ENCODE results near the gene TAT. TPM values are rescaled to one million over a fixed set of nuclear protein-coding genes. Genes with fewer than 3 reads are reported as not detected.
A peak's percentile ranks its signal among the peaks of the same experiment; 100 is the strongest.
"Not testable (repeated sequence)": the region's sequence is repeated elsewhere in the genome, so short reads cannot be mapped to it uniquely, and the experiment has no call there.

The TAT gene
- 0.13 TPM for total RNA-seq
- long read RNA-seq = 0 reads

GRCh38 chr16:71576971-71577370, at the start of gene TAT:
TAT (minus strand) TSS chr16:71577092; CDS start chr16:71576415, 677 bp downstream.
- intact Hi-C loops (cut with DNase I) = no loop called here
- ATAC-seq (ENCODE audit: poor library complexity) (no peak), DNase-seq (no peak)

DNA sequence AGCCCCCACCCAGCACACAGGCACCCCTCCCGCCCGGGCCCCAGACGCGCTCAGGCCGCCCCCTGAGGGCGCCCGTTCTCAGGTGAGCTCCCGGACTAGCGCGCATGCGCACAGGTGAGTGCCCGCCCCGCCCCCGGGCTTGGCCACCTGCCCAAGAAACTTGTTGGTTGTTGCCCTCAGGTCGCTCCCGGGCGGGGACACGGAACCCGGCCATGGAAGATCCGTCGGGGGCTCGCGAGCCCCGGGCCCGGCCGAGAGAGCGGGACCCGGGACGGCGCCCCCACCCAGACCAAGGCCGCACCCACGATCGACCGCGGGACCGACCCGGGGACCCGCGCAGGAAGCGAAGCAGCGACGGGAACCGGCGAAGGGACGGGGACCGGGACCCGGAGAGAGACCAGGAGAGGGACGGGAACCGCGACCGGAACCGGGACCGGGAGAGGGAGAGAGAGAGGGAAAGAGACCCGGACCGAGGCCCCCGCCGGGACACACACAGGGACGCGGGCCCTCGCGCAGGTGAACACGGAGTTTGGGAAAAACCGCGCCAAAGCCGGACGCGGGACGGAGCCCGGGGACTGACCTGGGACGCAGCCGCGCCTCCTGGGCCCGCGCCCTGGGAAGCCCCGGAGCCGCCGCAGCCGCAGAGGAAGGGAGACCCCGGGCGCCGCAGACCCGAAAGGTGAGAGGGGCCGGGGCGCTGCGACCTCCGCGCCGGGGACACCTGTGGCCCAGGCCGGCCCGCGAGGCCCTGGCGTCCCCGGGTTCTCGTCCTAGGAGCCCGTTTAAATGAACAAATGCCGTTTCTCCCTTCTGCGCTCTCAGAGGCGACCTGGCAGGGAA, 49.3 kb upstream of the TAT start, which contains the start of gene MARVELD3:
MARVELD3 (plus strand) TSS at position 167 of the 840 bp plus-strand sequence; CDS start at position 213, 46 bp downstream.
- ATAC-seq (ENCODE audit: poor library complexity) = no peak
- intact Hi-C loops (cut with DNase I) = no loop called here

GRCh38 chr16:71625113-71625850, 48.4 kb upstream of the TAT start:
- ATAC-seq (ENCODE audit: poor library complexity) (no peak), DNase-seq (no peak)
- intact Hi-C loops (cut with DNase I) = no loop called here

More for the DNA sequence above, 49.3 kb upstream of the TAT start, which contains the start of gene MARVELD3:
- peak; percentile 46 for DNase-seq

GRCh38 chr16:71623597-71623996, 46.7 kb upstream of the TAT start:
- DNase-seq (no peak), ATAC-seq (ENCODE audit: poor library complexity) (no peak)
- intact Hi-C loops (cut with DNase I) = no loop called here

DNA sequence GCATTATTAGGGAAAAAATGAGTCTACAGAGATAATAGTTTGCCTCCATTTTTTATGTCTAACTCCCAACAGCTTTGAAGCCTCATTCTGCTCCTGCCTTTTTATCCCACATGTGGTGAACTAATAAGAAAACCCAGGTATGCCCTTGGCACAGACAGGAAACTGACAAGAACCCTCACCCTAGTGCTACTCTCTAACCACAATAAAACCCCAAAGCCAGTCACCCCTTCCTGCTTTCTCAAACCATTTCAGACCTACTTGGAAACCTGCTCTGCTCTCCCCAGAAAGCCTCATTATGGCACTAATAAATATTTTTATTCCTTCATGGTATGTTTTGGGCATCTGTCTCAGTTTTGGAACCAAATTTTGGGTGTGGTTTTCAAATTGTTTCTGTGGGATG, 45.2 kb upstream of the TAT start:
- ATAC-seq (ENCODE audit: poor library complexity) (no peak), DNase-seq (no peak)
- intact Hi-C loops (cut with DNase I) = no loop called here

DNA sequence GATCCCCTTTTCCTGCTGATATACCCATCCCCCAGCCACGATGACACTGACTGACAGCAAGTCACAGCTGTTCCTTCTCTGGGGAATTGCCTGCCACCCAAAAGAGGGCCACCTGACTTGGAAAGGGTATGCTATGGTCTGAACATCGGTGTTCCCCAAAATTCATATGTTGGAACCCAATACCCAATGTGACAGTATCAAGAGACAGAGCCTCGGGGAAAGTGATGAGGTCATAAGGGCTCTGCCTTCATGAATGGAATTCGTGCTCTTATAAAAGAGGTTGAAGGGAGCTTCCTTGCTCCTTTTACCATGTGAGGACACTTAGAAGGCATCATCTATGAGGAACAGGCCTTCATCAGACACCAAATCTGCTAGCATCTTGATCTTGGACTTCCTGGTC, 41.5 kb upstream of the TAT start:
- ATAC-seq (ENCODE audit: poor library complexity) (no peak), DNase-seq (no peak)
- intact Hi-C loops (cut with DNase I) = no loop called here

- not testable (repeated sequence) for ATAC-seq (ENCODE audit: poor library complexity)
- intact Hi-C loops (cut with DNase I) = loop anchor here (5.0 kb wide), 1 partner anchor 203 kb away; no protein-coding TSS in a partner anchor
Observed at GRCh38 chr16:71614956-71615355, 38.1 kb upstream of the TAT start.

DNA sequence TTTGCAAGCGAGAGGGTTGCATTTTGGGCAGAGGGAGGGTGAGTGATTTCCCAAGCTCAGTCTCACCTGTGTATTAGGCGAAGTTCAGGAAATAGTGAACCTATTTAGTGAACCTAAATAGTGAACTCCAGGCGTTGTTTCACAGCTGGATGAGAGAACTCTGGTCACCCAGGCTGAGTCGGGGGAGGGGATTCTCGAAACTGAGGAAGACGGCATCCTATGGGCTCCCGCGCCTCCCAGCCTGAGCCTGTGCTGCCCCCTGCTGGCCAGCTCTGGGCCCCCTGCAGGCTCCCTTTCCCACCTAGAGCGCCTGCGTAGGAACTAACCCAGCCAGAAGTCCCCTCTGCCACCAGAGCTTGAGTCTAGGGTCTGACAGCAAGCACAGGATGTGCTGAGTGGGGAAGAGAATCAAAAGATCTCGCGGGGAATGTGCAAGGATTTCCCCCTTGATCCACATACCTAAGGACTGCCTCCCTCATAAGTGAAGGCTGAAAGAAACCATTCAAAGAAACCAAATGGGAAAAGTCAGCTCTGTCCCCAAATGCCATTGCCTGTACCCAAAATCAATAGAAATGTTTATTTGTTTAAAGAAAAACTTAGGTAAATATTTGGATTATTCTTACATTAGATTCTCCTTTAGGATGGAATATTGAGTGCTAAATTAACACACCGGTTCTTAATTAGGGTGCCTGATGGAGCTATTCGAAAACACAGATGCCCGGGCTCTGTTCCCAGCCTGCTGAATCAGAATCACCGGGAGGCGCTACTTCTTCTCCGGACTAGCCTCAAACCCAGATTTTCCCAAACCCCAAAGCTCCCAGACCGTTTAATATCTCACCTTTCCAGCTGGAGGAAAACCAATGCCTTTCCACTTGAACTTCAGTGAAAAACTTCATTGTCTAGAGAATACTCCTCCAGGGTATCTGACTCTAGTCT, 34.3 kb upstream of the TAT start:
- DNase-seq = peak; percentile 67
- ATAC-seq (ENCODE audit: poor library complexity) = peak; percentile 75
- intact Hi-C loops (cut with DNase I) = loop anchor here (5.0 kb wide), 1 partner anchor 199 kb away; no protein-coding TSS in a partner anchor

More at GRCh38 chr16:71614956-71615355, 38.1 kb upstream of the TAT start:
- DNase-seq = not testable (repeated sequence)

DNA sequence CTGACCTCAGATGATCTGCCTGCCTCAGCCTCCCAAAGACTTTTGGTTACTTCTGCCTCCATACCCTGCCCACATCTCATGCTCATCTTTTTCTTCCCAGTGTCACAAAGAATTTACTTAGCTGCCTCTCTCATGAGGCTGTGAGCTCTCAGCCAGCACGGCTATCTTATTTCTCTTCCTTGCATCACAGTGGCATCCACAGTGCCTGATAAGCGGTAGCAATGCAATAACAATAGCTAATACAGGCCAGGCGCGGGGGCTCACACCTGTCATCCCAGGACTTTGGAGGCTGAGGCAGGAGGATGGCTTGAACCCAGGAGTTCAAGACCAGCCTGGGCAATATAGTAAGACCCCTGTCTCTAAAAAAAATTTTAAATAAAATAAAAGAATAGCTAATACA, 33.6 kb upstream of the TAT start:
- DNase-seq (no peak), ATAC-seq (ENCODE audit: poor library complexity) (no peak)
- intact Hi-C loops (cut with DNase I) = loop anchor here (5.0 kb wide), 1 partner anchor 198 kb away; no protein-coding TSS in a partner anchor

- DNase-seq = no peak
Observed at GRCh38 chr16:71609066-71609465, 32.2 kb upstream of the TAT start.

GRCh38 chr16:71600822-71601221, 23.9 kb upstream of the TAT start:
- ATAC-seq (ENCODE audit: poor library complexity) (no peak), DNase-seq (no peak)
- intact Hi-C loops (cut with DNase I) = no loop called here

More at GRCh38 chr16:71609066-71609465, 32.2 kb upstream of the TAT start:
- no peak for ATAC-seq (ENCODE audit: poor library complexity)
- intact Hi-C loops (cut with DNase I) = no loop called here

DNA sequence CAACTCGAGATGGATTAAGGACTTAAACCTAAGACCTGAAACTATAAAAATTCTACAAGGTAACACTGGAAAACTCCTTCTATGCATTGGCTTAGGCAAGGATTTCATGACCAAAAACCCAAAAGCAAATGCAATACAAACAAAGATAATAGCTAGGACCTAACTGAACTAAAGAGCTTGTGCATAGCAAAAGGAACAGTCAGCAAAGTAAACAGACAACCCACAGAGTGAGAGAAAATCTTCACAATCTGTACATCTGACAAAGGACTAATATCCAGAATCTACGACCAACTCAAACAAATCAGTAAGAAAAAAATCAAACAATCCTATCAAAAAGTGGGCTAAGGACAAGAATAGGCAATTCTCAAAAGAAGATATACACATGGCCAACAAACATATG, 21.5 kb upstream of the TAT start:
- intact Hi-C loops (cut with DNase I); ATAC-seq (ENCODE audit: poor library complexity); DNase-seq: not testable (repeated sequence)

GRCh38 chr16:71595340-71595826, 18.5 kb upstream of the TAT start:
- DNase-seq; intact Hi-C loops (cut with DNase I); ATAC-seq (ENCODE audit: poor library complexity): not testable (repeated sequence)

GRCh38 chr16:71594000-71594646, 17.2 kb upstream of the TAT start:
- ATAC-seq (ENCODE audit: poor library complexity) = no peak
- no peak for DNase-seq
- intact Hi-C loops (cut with DNase I) = no loop called here

- no peak for DNase-seq
- intact Hi-C loops (cut with DNase I) = no loop called here
Observed at GRCh38 chr16:71593048-71593999, 16.4 kb upstream of the TAT start.

GRCh38 chr16:71591917-71592316, 15.0 kb upstream of the TAT start:
- intact Hi-C loops (cut with DNase I) = no loop called here
- DNase-seq = no peak
- no peak for ATAC-seq (ENCODE audit: poor library complexity)

More at GRCh38 chr16:71593048-71593999, 16.4 kb upstream of the TAT start:
- no peak for ATAC-seq (ENCODE audit: poor library complexity)

GRCh38 chr16:71590584-71590983, 13.7 kb upstream of the TAT start:
- no peak for ATAC-seq (ENCODE audit: poor library complexity)
- no peak for DNase-seq
- intact Hi-C loops (cut with DNase I) = no loop called here
